T-cell (primary cell): Measurements from ENCODE around the gene APCDD1. TPM values are rescaled to one million over a fixed set of nuclear protein-coding genes. Genes with fewer than 3 reads are reported as not detected.
A peak's percentile ranks its signal among the peaks of the same experiment; 100 is the strongest.

Source experiments
- ATAC-seq, 4 experiments: fragments of 200-7000 bp in 3 of 4; fragments of 150-1000 bp in 1 of 4; cut with Tn5 transposase; replicated peaks in 1 of 4; 1 replicate in 3 of 4; 2 replicates in 1 of 4; pipeline ENCODE4 v1.10.0; 2021; ENCODE audit warnings: moderate library complexity in 3 of 4, mild to moderate bottlenecking in 2 of 4, moderate number of reproducible peaks in 1 of 4
- CTCF ChIA-PET, 2 donors: fragments of 300-600 bp; sonication (Branson Sonifier 250); formaldehyde crosslinking; loops; one replicate each; lab custom pipeline; 2022; ENCODE audit warnings: antibody characterized with exemption in 2 of 2; lab: Charles Lee
- POLR2A ChIA-PET, 2 donors: fragments of 300-600 bp; sonication (Branson Sonifier 250); formaldehyde crosslinking; loops; one replicate each; lab custom pipeline; 2022; ENCODE audit warnings: antibody characterized with exemption in 2 of 2; lab: Charles Lee
- DNase-seq, 35 experiments: peaks; one replicate each; pipeline versions ENCODE4 v3.0.0 to v3.0.0-alpha.2; 2013 to 2023
- H3K27ac ChIP-seq: one replicate; pipeline ENCODE4 v1.5.1; 2013; ENCODE audit warnings: low read length
- H3K27me3 ChIP-seq, 2 experiments: replicated peaks in 1 of 2; 1 replicate in 1 of 2; 2 replicates in 1 of 2; pipeline versions ENCODE4 v1.6.1 to v1.7.0; 2013; ENCODE audit warnings: low read length in 1 of 2, mixed read lengths in 1 of 2; ENCODE audit not compliant: control insufficient read depth in 2 of 2, insufficient read depth in 2 of 2; ENCODE audit errors: extremely low read depth in 1 of 2
- H3K36me3 ChIP-seq, 2 donors: 1 replicate in 1 of 2; 2 replicates in 1 of 2; pipeline versions ENCODE4 v1.6.1 to v1.7.0; 2013; ENCODE audit warnings: low read length in 1 of 2; ENCODE audit not compliant: control insufficient read depth in 2 of 2, insufficient read depth in 1 of 2; ENCODE audit errors: extremely low read depth in 1 of 2
- H3K4me1 ChIP-seq, 2 experiments: 1 replicate in 1 of 2; 2 replicates in 1 of 2; pipeline versions ENCODE4 v1.6.1 to v1.7.0; 2013; ENCODE audit warnings: low read length in 2 of 2, mixed read lengths in 1 of 2; ENCODE audit not compliant: insufficient read depth in 2 of 2, control insufficient read depth in 1 of 2; ENCODE audit errors: extremely low read depth in 1 of 2
- H3K4me3 ChIP-seq, 2 donors: 1 replicate in 1 of 2; 2 replicates in 1 of 2; pipeline versions ENCODE4 v1.5.1 to v1.7.0; 2013; ENCODE audit warnings: mild to moderate bottlenecking in 2 of 2, low read length in 1 of 2, moderate library complexity in 1 of 2; ENCODE audit not compliant: control insufficient read depth in 1 of 2; ENCODE audit errors: extremely low read depth in 1 of 2
- H3K9me3 ChIP-seq: 2 replicates; pipeline ENCODE4 v1.7.0; 2013
- H3K27ac Mint-ChIP-seq, 2 donors: one replicate each; pipeline ENCODE4 v1.8.0; 2020 to 2021; ENCODE audit warnings: mild to moderate bottlenecking in 2 of 2, mixed read lengths in 2 of 2
- H3K27me3 Mint-ChIP-seq, 2 donors: one replicate each; pipeline ENCODE4 v1.8.0; 2021 to 2022; ENCODE audit warnings: mixed read lengths in 2 of 2
- H3K36me3 Mint-ChIP-seq: one replicate; pipeline ENCODE4 v1.8.0; 2021; ENCODE audit warnings: mixed read lengths
- H3K4me1 Mint-ChIP-seq, 3 donors: one replicate each; pipeline ENCODE4 v1.8.0; 2020 to 2022; ENCODE audit warnings: mixed read lengths in 3 of 3, mild to moderate bottlenecking in 1 of 3
- H3K4me3 Mint-ChIP-seq, 3 donors: one replicate each; pipeline ENCODE4 v1.8.0; 2020 to 2022; ENCODE audit warnings: mild to moderate bottlenecking in 3 of 3, mixed read lengths in 3 of 3, moderate library complexity in 3 of 3
- H3K9me3 Mint-ChIP-seq, 3 donors: one replicate each; pipeline ENCODE4 v1.8.0; 2020 to 2022; ENCODE audit warnings: mixed read lengths in 3 of 3
- WGBS: methylation state at CpG from one replicate; pipeline ENCODE4 v1.1.5; 2013; ENCODE audit warnings: missing lambda C conversion rate; ENCODE audit not compliant: insufficient coverage; 5-methylcytosine and 5-hydroxymethylcytosine counted together
- total RNA-seq, 35 experiments: library from RNA in 6 of 35; stranded (reverse) in 6 of 35; fragments of 120-200 nt in 1 of 35; gene quantifications; one replicate each; pipeline versions ENCODE4 v1.2.1 to v1.2.4 and lab custom pipeline; 2013 to 2026

Gene APCDD1
- total RNA-seq, 5 donors from 2014 or later (not counting 1 experiment from before 2014, with no cell fraction given): 0.32 to 0.62 (median 0.38) TPM; not detected in 2

DNA sequence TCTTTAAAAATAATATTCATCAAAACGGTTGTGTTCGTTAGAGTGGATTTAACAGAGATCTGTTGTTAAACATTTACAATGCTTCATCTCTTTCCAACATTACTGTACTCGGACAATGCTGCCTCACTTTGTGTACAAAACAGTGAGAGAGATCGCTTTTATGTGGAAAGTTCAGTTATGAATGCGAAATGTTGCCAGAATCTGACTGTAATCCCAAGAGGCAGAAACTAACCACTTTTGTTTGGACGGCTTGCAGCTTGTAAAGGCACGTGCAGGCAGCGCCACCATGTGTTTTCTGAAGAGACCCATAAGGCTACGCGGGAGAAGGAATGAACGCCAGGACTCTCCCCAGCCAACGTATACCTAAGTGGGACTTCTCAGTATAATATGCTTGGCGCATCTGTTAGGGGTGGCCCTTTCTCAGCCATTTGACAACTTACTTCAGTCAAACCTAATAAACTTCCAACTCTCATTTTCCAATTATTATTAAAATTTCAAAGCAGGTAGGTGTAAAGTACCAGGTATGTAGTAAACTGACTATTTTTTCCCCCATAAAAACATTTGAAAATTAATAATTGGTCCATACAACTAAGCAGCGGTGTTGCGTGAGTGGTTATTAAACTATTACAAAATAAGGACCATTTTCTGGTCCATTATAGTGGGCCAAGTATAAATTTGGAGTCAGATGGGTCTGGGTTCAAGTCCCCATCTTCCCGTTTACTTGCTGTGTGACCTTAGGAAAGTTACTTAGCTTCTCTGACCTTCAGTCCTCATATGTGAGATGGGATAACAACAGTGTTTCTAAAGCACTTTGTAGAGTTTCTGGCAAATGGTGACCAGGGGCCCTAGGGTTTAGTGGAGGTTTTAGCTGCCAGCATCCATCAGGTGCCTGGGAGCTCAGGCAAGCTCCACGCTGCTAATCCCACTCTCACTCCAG, 65.8 kb downstream of the APCDD1 start:
- peaks cover 10 to 18% (median 16%) of the 10 kb centered on the region in 3 donors for H3K4me1 Mint-ChIP-seq
- peak in 34 of 35 experiments; percentile 12 to 74 (median 46) for DNase-seq
- H3K27me3 ChIP-seq: peaks cover 0 to 26% of the 10 kb centered on the region in 2 experiments
- WGBS: 22% methylated on average over 6 of the region's 17 CpGs
- H3K27ac ChIP-seq: no peak overlapping the region
- POLR2A ChIA-PET: no interaction called here
- no peaks in the 10 kb centered on the region for H3K36me3 ChIP-seq
- H3K4me3 ChIP-seq: no peak overlapping the region
- H3K27me3 Mint-ChIP-seq: peaks cover 29 to 45% of the 10 kb centered on the region in 2 donors
- peak; percentile 78 to 98 (median 85) for ATAC-seq
- no peaks in the 10 kb centered on the region for H3K36me3 Mint-ChIP-seq
- H3K27ac Mint-ChIP-seq: no peak overlapping the region
- CTCF ChIA-PET: interaction anchor here (0.6 to 1.0 kb wide), 5 partner anchors 14 to 1186 kb away, joined by 3 to 4 read pairs (median 3); partner anchors contain the start of gene TWSG1 (in 1 of the 2)
- H3K4me1 ChIP-seq: peaks cover 2 to 5% of the 10 kb centered on the region in 2 experiments
- no peak overlapping the region for H3K4me3 Mint-ChIP-seq
- H3K9me3 Mint-ChIP-seq: no peaks in the 10 kb centered on the region
- no peaks in the 10 kb centered on the region for H3K9me3 ChIP-seq

DNA sequence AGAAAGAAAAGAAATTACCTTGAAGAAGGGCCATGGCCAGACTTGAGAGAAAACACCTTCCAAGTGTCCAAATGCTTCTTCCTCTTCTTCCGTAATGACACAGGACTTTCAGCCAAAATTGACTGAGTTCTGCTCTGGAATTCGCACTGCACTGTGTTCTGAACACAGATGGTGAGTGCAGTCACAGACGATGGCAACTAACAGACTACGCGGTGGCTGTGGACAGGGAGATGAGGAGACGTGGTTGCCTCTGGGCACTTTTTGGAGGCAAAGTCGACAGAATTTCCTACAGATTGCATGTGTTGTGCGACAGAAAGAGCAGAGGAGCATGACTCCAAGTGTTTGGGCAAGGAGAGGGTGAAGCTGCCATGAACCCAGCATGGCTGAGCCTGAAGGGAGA, 67.1 kb downstream of the APCDD1 start:
- Histone ChIP-seq H3K27ac (no peak overlapping the region), H3K4me3 (no peak overlapping the region), H3K27me3 (peaks cover 0 to 22% of the 10 kb centered on the region in 2 experiments), H3K36me3 (no peaks in the 10 kb centered on the region), H3K9me3 (no peaks in the 10 kb centered on the region), H3K4me1 (peaks cover 7% of the 10 kb centered on the region in 2 experiments)
- H3K27me3 Mint-ChIP-seq: peaks cover 23 to 33% of the 10 kb centered on the region in 2 donors
- peaks cover 13 to 24% (median 21%) of the 10 kb centered on the region in 3 donors for H3K4me1 Mint-ChIP-seq
- ChIA-PET POLR2A (no interaction called here), CTCF (interaction anchor here in 1 of 2 donors (1.4 kb wide), 1 partner anchor 15 kb away, joined by 4 read pairs; no protein-coding TSS in a partner anchor)
- no peaks in the 10 kb centered on the region for H3K9me3 Mint-ChIP-seq
- DNase-seq: no peak
- no peaks in the 10 kb centered on the region for H3K36me3 Mint-ChIP-seq
- no peak overlapping the region for H3K4me3 Mint-ChIP-seq
- H3K27ac Mint-ChIP-seq: no peak overlapping the region
- ATAC-seq: no peak
- WGBS: 93% methylated on average over 8 of the region's 8 CpGs

DNA sequence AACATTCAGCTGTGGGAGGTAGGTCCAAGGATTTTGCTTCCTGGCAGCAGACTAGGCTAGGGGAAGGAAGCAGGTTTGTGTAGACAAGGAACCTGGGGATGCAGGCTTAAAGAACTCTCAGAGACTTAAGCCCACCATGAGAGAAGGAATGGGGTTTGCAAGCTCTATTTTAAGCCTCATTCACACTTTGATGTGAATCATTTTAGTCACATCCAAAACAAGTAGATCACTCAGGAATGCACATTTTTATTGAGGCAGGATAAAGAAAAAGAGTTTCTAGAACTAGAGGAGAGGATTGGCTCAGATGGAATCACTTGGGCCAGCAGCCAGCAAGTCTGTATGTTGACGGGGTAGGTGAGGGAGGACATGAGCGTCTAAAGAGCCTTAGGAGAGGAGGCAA, 68.1 kb downstream of the APCDD1 start:
- no peaks in the 10 kb centered on the region for H3K9me3 Mint-ChIP-seq
- no peak for ATAC-seq
- WGBS: 91% methylated on average over 2 of the region's 2 CpGs
- H3K4me1 ChIP-seq: peaks cover 8 to 17% of the 10 kb centered on the region in 2 experiments
- ChIA-PET POLR2A (no interaction called here), CTCF (interaction anchor here in 1 of 2 donors (1.4 kb wide), 1 partner anchor 14 kb away, joined by 4 read pairs; no protein-coding TSS in a partner anchor)
- H3K4me3 ChIP-seq: no peak overlapping the region
- peaks cover 23 to 33% (median 29%) of the 10 kb centered on the region in 3 donors for H3K4me1 Mint-ChIP-seq
- DNase-seq: no peak
- H3K36me3 Mint-ChIP-seq: no peaks in the 10 kb centered on the region
- H3K4me3 Mint-ChIP-seq: no peak overlapping the region
- H3K9me3 ChIP-seq: no peaks in the 10 kb centered on the region
- no peak overlapping the region for H3K27ac Mint-ChIP-seq
- peaks cover 17 to 24% of the 10 kb centered on the region in 2 donors for H3K27me3 Mint-ChIP-seq
- no peak overlapping the region for H3K27ac ChIP-seq
- peaks cover 0 to 15% of the 10 kb centered on the region in 2 experiments for H3K27me3 ChIP-seq
- H3K36me3 ChIP-seq: no peaks in the 10 kb centered on the region

- H3K4me3 Mint-ChIP-seq: no peak overlapping the region
- Histone ChIP-seq H3K9me3 (no peaks in the 10 kb centered on the region), H3K36me3 (no peaks in the 10 kb centered on the region), H3K4me3 (no peak overlapping the region), H3K27me3 (peaks cover 0 to 13% of the 10 kb centered on the region in 2 experiments), H3K27ac (no peak overlapping the region), H3K4me1 (peaks cover 8 to 23% of the 10 kb centered on the region in 2 experiments)
- DNase-seq: no peak
- CTCF ChIA-PET: no interaction called here
- POLR2A ChIA-PET: no interaction called here
- peaks cover 10 to 20% of the 10 kb centered on the region in 2 donors for H3K27me3 Mint-ChIP-seq
- H3K9me3 Mint-ChIP-seq: no peaks in the 10 kb centered on the region
- H3K27ac Mint-ChIP-seq: no peak overlapping the region
- no peak for ATAC-seq
- peaks cover 33 to 41% (median 39%) of the 10 kb centered on the region in 3 donors for H3K4me1 Mint-ChIP-seq
- no CpG with 5 or more reads among the region's 4 CpGs for WGBS
- no peaks in the 10 kb centered on the region for H3K36me3 Mint-ChIP-seq
These were observed 69.1 kb downstream of the APCDD1 start for GRCh38 chr18:10523544-10523943.

DNA sequence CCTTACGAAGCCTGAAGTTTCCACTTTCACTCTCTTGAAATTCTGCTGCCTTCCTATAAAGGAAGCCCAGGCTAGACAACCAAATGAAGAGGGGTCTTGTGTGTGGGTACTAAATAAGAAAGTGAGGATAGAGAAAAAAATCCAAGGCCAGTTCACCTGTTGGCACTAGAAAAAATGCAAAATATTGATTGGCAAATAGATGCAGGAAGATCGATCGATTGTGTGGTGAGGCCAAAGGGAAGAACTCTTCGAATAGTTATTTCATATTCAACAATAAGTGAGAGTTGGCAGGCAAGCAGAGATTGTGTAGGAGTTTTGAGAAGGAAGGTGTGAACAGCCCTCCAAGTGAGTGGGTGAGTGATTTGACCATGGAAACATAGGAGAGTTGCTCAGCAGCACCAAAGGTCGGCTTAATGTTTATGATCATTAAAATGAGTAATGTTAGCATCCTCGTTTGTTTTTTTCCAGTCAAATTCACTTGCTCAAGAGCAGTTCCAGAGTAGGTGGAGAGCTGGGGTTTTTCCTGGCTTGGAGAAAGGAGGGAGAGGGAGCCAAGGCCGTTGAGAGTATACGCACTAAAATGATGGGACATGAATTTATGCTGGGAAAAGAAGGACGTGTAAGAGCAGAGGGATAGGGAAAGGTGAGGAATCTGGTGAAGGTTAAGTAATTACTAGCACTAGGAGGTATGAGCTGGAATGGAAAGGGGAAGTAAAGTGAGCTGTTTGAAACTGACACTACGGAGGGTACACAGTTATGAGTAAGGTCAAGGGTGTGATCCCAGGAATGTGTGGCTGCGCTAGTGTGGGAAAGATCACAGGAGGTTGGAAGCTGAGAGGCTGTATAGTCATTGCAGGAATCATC, 70.3 kb downstream of the APCDD1 start:
- Histone ChIP-seq H3K4me3 (peak overlapping the region; percentile 63 to 80), H3K36me3 (no peaks in the 10 kb centered on the region), H3K27me3 (peaks cover 0 to 6% of the 10 kb centered on the region in 2 experiments), H3K27ac (no peak overlapping the region), H3K4me1 (peaks cover 8 to 24% of the 10 kb centered on the region in 2 experiments), H3K9me3 (no peaks in the 10 kb centered on the region)
- ChIA-PET POLR2A (interaction anchor here in 1 of 2 donors (0.6 kb wide), 1 partner anchor 36 kb away, joined by 3 read pairs; no protein-coding TSS in a partner anchor), CTCF (interaction anchor here in 1 of 2 donors (1.1 to 1.5 kb wide), 2 partner anchors 34 to 610 kb away, joined by 3 to 6 read pairs; no protein-coding TSS in a partner anchor)
- DNase-seq (no peak), ATAC-seq (no peak)
- peak overlapping the region; percentile 10 to 97 for H3K27ac Mint-ChIP-seq
- H3K4me1 Mint-ChIP-seq: peaks cover 44 to 51% (median 48%) of the 10 kb centered on the region in 3 donors
- H3K4me3 Mint-ChIP-seq: peak overlapping the region; percentile 97 to 99 (median 99)
- H3K27me3 Mint-ChIP-seq: peaks cover 0 to 8% of the 10 kb centered on the region in 2 donors
- H3K9me3 Mint-ChIP-seq: no peaks in the 10 kb centered on the region
- no peaks in the 10 kb centered on the region for H3K36me3 Mint-ChIP-seq
- WGBS: 53% methylated on average over 7 of the region's 11 CpGs
